SK-N-SH (cell line): ENCODE measurements around the gene PIGP.

Source experiments
- FOXJ3 ChIP-seq: sonication (generic); formaldehyde crosslinking; IDR thresholded peaks from 2 replicates; pipeline ENCODE4 v1.5.1; 2020; ENCODE audit warnings: mild to moderate bottlenecking, missing genetic modification reagents
- TF ChIP-seq, protein P1 (sequence below): fragments of 150-350 bp; IDR thresholded peaks from 2 replicates; pipeline ENCODE4 v1.6.1; 2016; ENCODE audit warnings: mild to moderate bottlenecking, low read depth, low read length

DNA sequence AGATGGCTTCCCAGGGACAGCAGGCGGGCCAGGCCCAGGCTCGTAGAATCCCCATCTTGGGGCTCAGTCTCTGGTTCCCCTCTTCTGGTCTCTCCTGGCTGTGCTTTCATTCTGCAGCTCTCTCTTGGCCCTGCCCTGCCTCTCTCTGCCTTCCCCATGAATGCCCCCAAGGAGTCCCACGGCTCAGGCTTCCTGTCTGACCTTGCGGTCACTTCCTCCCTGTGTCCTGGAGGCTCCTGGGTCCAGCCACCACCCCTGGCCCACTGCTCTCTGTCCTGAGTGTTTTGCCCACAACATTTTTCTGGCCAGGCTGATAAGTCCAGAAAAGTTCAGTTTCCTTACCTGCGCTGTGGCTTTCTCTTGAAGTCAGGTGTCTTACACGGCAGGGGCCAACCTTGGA lies 29.1 kb downstream of the PIGP start:
- no peak for TF ChIP-seq FOXJ3
- TF ChIP-seq, protein P1, sequence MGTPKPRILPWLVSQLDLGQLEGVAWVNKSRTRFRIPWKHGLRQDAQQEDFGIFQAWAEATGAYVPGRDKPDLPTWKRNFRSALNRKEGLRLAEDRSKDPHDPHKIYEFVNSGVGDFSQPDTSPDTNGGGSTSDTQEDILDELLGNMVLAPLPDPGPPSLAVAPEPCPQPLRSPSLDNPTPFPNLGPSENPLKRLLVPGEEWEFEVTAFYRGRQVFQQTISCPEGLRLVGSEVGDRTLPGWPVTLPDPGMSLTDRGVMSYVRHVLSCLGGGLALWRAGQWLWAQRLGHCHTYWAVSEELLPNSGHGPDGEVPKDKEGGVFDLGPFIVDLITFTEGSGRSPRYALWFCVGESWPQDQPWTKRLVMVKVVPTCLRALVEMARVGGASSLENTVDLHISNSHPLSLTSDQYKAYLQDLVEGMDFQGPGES, result no peak
